ENCODE measurements around the gene CD69.
"Not testable (repeated sequence)": the region's sequence is repeated elsewhere in the genome, so short reads cannot be mapped to it uniquely, and the experiment has no call there.

The CD69 gene

DNA sequence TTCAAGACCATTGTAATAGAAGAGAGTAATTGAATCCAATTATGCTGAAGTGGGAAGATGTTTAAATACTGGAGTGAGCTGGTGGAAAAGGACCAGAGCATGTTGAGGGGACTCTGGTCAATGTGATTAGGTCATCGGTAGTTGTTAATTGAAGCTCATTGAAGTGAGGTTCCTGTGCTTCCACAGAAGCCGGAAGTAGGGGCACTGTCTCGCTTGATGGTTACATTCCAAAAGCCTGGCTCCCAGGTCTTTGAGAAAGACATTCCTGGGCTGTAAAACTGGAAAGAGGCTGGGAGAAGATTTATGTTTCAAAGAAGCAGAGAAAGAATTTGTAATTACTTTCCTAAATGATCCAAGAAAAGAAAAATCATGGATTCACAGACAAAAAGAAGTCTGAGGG lies 15.5 kb downstream of the CD69 start:
- DNase-seq = no peak

GRCh38 chr12:9742661-9743060 lies 18.0 kb downstream of the CD69 start:
- DNase-seq = no peak

DNA sequence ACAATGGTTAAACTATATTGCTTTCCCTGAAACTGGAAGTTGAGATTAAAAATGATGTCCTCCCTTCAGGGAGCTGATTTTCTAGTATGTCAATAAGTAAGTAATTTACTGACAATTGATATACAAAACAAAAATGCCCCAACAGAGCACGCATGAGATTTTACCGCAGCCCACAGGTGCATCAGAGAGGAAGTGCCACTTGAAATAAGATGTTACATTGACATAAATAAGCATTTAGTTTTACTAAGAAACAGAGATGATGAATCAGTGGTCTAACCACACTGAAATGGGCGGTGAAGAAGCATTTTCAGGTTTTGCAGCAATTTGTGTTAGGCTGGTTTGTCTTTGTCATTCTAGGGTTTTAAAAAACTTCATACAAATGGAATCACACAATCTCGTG lies 19.0 kb downstream of the CD69 start:
- DNase-seq = no peak

- no peak for DNase-seq
These were observed 20.5 kb downstream of the CD69 start for GRCh38 chr12:9740106-9740750.

- DNase-seq = not testable (repeated sequence)
These were observed 21.1 kb downstream of the CD69 start for GRCh38 chr12:9739404-9740105.

- DNase-seq = not testable (repeated sequence)
These were observed 21.8 kb downstream of the CD69 start for GRCh38 chr12:9738905-9739304.

GRCh38 chr12:9736936-9737705 lies 23.6 kb downstream of the CD69 start:
- DNase-seq = no peak

GRCh38 chr12:9735601-9736000 lies 25.1 kb downstream of the CD69 start:
- no peak for DNase-seq

DNA sequence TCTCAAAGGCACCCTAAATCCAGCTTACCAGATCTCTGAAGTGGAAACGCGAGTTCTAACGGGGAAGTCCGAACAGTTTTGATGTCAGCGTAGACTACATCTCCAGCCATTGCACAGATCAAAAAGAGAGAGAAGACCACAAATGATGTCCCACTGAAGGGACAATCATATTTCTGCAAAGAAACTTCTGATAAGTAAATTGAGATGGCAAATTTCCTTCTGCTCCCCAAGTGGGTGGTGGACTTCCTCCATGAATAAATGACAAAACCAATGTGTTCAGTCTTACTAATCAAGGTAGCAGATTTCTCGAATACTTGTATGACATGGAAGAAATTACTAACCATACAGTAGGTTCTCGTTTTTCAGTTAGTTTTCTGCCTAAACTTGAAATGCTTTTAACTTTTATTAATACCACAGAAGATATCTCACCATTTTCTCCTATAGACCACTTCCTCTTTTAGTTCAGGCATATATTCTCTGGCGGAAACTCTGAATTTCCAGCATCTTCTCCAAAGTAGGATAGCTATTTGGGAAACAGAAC lies 27.7 kb downstream of the CD69 start, which contains the start of gene CLECL1:
TSS of gene CLECL1 (minus strand) at position 177 of the 541 bp plus-strand sequence.
- DNase-seq = no peak

DNA sequence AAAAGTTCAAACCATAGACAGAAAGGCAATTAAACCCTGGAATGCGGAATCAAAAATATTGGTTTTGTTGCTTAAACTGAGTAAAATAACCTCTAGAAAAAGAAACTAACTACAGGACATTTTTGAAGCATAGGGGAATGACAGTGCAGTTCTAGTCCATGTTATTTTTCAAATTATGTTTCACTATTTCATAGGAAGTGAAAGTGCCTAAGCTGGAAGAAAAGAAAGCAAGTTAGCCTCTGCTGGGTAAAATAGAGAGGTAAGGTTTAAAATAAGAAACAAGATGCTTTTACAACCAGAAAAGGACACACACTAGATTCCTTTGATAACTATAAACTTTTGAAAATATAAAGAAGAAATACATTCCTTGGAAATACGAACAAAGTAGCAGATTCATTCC lies 28.9 kb downstream of the CD69 start:
- DNase-seq = no peak

GRCh38 chr12:9731393-9731792 lies 29.3 kb downstream of the CD69 start:
- no peak for DNase-seq

GRCh38 chr12:9730591-9730990 lies 30.1 kb downstream of the CD69 start:
- no peak for DNase-seq

DNA sequence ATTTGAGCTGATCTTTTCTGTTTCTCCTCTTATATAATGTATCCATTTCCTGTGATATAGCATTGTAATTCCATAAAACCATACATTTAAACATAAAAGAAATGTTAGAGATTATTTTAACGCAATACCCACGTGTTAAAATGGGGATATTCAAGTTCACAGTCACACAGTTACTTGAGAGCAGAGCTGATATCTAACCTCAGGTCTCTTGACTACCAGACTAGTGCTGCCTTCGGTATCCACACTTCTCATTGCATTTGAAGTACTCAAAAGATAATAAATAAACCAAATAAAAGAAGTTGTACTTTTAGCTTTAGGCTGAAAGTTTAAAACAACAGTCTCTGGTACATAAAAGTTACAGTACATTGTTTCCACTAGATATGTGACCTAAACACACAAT lies 30.7 kb downstream of the CD69 start:
- no peak for DNase-seq

GRCh38 chr12:9729082-9729481 lies 31.6 kb downstream of the CD69 start:
- no peak for DNase-seq

- DNase-seq = no peak
These were observed 32.9 kb downstream of the CD69 start for GRCh38 chr12:9727813-9728212.

DNA sequence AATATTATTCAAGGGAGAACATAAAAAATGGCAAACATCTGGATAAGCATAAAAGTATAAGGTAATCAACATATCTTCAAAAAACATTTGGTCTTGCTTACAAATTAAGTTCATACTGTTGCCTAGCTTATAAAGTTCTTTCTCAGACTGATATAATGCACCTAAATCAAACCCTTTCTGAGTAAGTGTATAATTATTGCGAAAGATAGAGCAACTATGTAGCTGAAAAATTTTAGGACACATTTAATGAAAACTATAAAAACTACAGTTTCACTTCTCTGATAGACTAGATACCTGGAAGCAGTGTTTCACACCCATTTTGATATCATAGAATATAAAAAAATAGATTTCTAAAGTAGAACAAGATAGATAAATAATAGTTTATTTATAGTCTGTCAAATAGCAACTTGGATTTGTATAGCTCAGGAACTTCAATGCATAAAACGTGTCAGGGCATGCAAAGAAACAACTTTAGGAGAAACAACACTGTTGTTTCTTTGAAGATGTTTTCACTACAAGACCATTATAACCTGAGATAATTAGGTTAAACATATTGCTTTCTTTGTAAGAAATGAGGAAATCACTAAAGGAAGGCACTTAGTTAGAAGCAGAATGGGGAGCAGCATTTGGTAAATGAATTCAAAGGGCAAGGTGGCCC lies 35.4 kb downstream of the CD69 start:
- DNase-seq = no peak

DNA sequence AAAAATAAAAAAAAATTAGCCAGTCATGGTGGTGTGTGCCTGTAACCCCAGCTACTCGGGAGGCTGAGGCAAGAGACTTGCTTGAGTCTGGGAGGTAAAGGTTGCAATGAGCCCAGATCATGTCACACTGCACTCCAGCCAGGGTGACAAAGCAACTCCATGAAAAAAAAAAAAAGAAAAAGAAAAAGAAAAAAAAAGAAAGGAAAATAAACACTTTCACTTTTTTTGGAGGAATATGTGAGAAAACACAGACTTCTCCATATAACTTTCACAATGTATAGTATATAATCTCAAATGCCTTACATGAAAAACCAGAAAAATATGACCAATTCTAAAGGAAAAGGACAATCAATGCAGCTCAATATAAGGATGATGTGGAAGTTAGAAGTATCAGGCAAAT lies 36.7 kb downstream of the CD69 start:
- DNase-seq = no peak

DNA sequence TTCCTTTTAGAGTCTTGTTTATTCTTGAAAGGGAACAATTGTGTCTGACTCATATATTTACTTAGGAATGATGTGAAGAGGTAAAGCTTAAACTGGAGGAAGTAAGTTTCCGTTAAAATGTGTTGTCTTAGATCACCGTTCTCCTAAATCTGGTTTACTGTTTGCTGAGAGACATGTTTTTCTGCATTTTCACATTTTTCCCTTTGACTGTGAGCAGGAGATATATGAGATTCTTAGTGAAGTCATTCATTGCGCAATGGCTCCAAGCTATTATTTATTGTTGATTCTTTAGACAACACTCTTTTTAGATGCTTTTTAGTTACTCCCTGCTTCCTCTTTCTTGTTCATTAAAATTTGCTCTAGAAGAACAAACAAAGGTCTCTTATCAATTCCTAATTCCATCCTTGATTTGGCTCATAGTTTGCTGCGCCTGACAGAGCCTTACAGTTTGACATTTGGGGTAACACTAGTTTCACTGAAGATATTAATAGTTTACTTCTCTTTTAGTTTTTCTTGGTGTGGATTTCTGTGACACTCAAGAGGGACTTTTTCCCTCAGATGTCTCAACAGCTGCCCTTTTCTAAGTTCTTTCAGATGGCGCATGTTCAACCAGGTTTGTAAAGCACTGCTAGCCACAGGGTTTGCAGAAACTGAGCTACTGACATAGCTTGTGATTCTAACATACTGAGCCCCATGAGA lies 39.2 kb downstream of the CD69 start:
- DNase-seq = no peak

DNA sequence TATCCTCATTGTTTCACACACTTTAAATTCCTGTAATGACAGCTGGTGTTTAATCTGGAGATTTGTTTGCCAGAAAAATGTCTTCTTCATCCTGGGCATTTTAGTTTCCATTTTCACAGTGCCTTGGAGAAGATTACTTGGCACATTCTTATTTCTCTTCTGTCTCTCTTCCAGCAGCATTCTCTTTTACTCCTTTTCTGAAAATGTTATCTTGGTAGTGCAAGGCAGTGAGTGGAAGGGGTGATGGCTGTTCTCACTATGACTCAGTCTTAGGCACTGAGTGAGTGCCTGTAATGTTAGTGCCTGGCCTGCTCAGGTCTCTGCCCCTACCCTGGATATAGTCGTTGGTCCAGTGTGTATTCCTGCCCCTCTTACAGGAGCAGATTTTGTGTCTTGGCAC lies 40.9 kb downstream of the CD69 start:
- no peak for DNase-seq

- DNase-seq = no peak
These were observed 41.7 kb downstream of the CD69 start for GRCh38 chr12:9718968-9719367.

- no peak for DNase-seq
These were observed 43.4 kb downstream of the CD69 start for GRCh38 chr12:9717070-9717925.

Data from NCI-H1092 treated with DMSO at 0.1 percent for 48 hours (cell line).